HepG2 (cell line): Measurements from ENCODE around the gene CDK11B. TPM values are rescaled to one million over a fixed set of nuclear protein-coding genes. Genes with fewer than 3 reads are reported as not detected.

Source experiments
- FOXM1 ChIP-seq: sonication (generic); formaldehyde crosslinking; IDR thresholded peaks from 2 replicates; pipeline ENCODE4 v1.5.0; 2020; ENCODE audit warnings: missing genetic modification reagents
- MLXIP ChIP-seq: sonication (generic); formaldehyde crosslinking; IDR thresholded peaks from 2 replicates; pipeline ENCODE4 v1.9.0; 2021; ENCODE audit warnings: missing genetic modification reagents, borderline replicate concordance
- RFX1 ChIP-seq: fragments of 450-650 bp; IDR thresholded peaks from 2 replicates; pipeline ENCODE4 v1.6.1; 2017
- SMARCE1 ChIP-seq: fragments of 450-650 bp; IDR thresholded peaks from 2 replicates; pipeline ENCODE4 v1.6.1; 2017; ENCODE audit warnings: borderline replicate concordance
- SP4 ChIP-seq: sonication (generic); formaldehyde crosslinking; IDR thresholded peaks from 2 replicates; pipeline ENCODE4 v1.8.1; 2023; ENCODE audit warnings: mild to moderate bottlenecking, missing genetic modification reagents
- SSRP1 ChIP-seq: IDR thresholded peaks from 2 replicates; pipeline ENCODE4 v1.6.1; 2016; ENCODE audit warnings: control low read depth
- TMF1 ChIP-seq: sonication (generic); formaldehyde crosslinking; IDR thresholded peaks from 2 replicates; pipeline ENCODE4 v1.8.1; 2022; ENCODE audit warnings: low read depth, missing genetic modification reagents
- ZBTB20 ChIP-seq: sonication (generic); formaldehyde crosslinking; IDR thresholded peaks from 2 replicates; pipeline ENCODE4 v1.8.1; 2023; ENCODE audit warnings: missing genetic modification reagents, low read depth, mild to moderate bottlenecking, borderline replicate concordance
- ZBTB7A ChIP-seq: sonication (generic); formaldehyde crosslinking; IDR thresholded peaks from 2 replicates; pipeline ENCODE4 v1.8.0; 2022; ENCODE audit warnings: mild to moderate bottlenecking, missing genetic modification reagents
- ZHX1 ChIP-seq: sonication (generic); formaldehyde crosslinking; IDR thresholded peaks from 2 replicates; pipeline ENCODE4 v1.8.1; 2022; ENCODE audit warnings: low read depth, mild to moderate bottlenecking, missing genetic modification reagents
- ZKSCAN1 ChIP-seq: fragments of 150-350 bp; IDR thresholded peaks from 2 replicates; pipeline ENCODE4 v1.6.1; 2014; ENCODE audit warnings: low read length
- ZNF142 ChIP-seq: sonication (generic); formaldehyde crosslinking; IDR thresholded peaks from 2 replicates; pipeline ENCODE4 v1.4.0; 2020; ENCODE audit warnings: missing genetic modification reagents
- ZNF230 ChIP-seq: sonication (generic); formaldehyde crosslinking; IDR thresholded peaks from 2 replicates; pipeline ENCODE4 v1.4.0; 2020; ENCODE audit warnings: mild to moderate bottlenecking, missing genetic modification reagents
- ZNF253 ChIP-seq: sonication (generic); formaldehyde crosslinking; IDR thresholded peaks from 2 replicates; pipeline ENCODE4 v1.8.0; 2022; ENCODE audit warnings: mild to moderate bottlenecking, missing genetic modification reagents, borderline replicate concordance
- ZNF263 ChIP-seq: sonication (generic); formaldehyde crosslinking; IDR thresholded peaks from 2 replicates; pipeline ENCODE4 v1.4.0; 2020; ENCODE audit warnings: missing genetic modification reagents
- ZNF446 ChIP-seq: sonication (generic); formaldehyde crosslinking; IDR thresholded peaks from 2 replicates; pipeline ENCODE4 v1.5.0; 2020; ENCODE audit warnings: mild to moderate bottlenecking, missing genetic modification reagents
- ZNF672 ChIP-seq: sonication (generic); formaldehyde crosslinking; IDR thresholded peaks from 2 replicates; pipeline ENCODE4 v1.8.1; 2022; ENCODE audit warnings: missing genetic modification reagents
- ZNF703 ChIP-seq: sonication (generic); formaldehyde crosslinking; IDR thresholded peaks from 2 replicates; pipeline ENCODE4 v1.5.1; 2020; ENCODE audit warnings: missing genetic modification reagents, mild to moderate bottlenecking, moderate library complexity, borderline replicate concordance
- ZZZ3 ChIP-seq: sonication (generic); formaldehyde crosslinking; IDR thresholded peaks from 2 replicates; pipeline ENCODE4 v1.4.0; 2020; ENCODE audit warnings: missing genetic modification reagents, mild to moderate bottlenecking, borderline replicate concordance
- polyA plus RNA-seq, 8 experiments: library from polyadenylated mRNA; depleted of rRNA in 3 of 8; stranded (reverse) in 7 of 8; unstranded in 1 of 8; fragments of >200 nt; fragmentation: Illumina TruSeq in 4 of 8; extraction: Trizol in 4 of 8; gene quantifications; 2 replicates each; pipeline versions ENCODE4 v1.2.1 to v1.2.3, GENCODE V29; 2011 to 2016; ENCODE audit warnings: low read depth in 4 of 8, missing spikeins in 1 of 8, mixed read lengths in 1 of 8; ENCODE audit not compliant: insufficient read depth in 1 of 8
- total RNA-seq, 5 experiments: library from RNA; depleted of rRNA; stranded (reverse); fragments of >200 nt; fragmentation: Illumina TruSeq; extraction: Trizol; gene quantifications; 2 replicates each; pipeline ENCODE4 v1.2.3, GENCODE V29; 2016; ENCODE audit warnings: low read depth in 1 of 5

The CDK11B gene
- total and polyA plus RNA-seq, 2 of the 13 experiments (the other 11 are each of a cell fraction or from before 2014, with no cell fraction given) = 3.6 to 15.1 TPM

GRCh38 chr1:1678581-1679380, 20.0 kb upstream of the CDK11B start (continued):
- TF ChIP-seq ZNF672 (CRISPR knock-in tag) (no peak; the same call in 1 of the 2 replicates), ZNF230 (CRISPR knock-in tag) (peak; percentile 90), FOXM1 (no peak), ZZZ3 (CRISPR knock-in tag) (no peak; the same call in 1 of the 2 replicates), RFX1 (no peak), SSRP1 (CRISPR knock-in tag) (no peak), ZBTB20 (CRISPR knock-in tag) (no peak), ZNF142 (CRISPR knock-in tag) (peak; percentile 58; the same call in 1 of the 2 replicates), ZBTB7A (CRISPR knock-in tag) (no peak), ZNF446 (no peak), ZNF703 (CRISPR knock-in tag) (no peak), ZNF263 (CRISPR knock-in tag) (no peak; the same call in 1 of the 2 replicates), ZNF253 (no peak), MLXIP (CRISPR knock-in tag) (no peak), SP4 (CRISPR knock-in tag) (peak; percentile 49; the same call in 1 of the 2 replicates), ZKSCAN1 (no peak), TMF1 (no peak), SMARCE1 (no peak), ZHX1 (CRISPR knock-in tag) (0 out of 2 replicates have a peak, but pooled peaks have one; percentile 25)
